NCI-H1436 treated with DMSO at 0.1 percent for 48 hours (cell line): ENCODE measurements around the gene FKBP14.
"Not testable (repeated sequence)": the region's sequence is repeated elsewhere in the genome, so short reads cannot be mapped to it uniquely, and the experiment has no call there.

Experiments used
- DNase-seq: peaks from one replicate; lab custom pipeline; 2025; lab: John Stamatoyannopoulos, UW

The FKBP14 gene

GRCh38 chr7:29989257-29989995, 37.1 kb downstream of the FKBP14 start, which contains the start of gene SCRN1:
SCRN1 (minus strand) TSS chr7:29989801; CDS start chr7:29969067, 20,734 bp downstream.
- no peak for DNase-seq

GRCh38 chr7:29988424-29989256, 37.9 kb downstream of the FKBP14 start:
- no peak for DNase-seq

- no peak for DNase-seq
These were observed 38.6 kb downstream of the FKBP14 start for GRCh38 chr7:29987811-29988317.

GRCh38 chr7:29987083-29987482, 39.4 kb downstream of the FKBP14 start:
- DNase-seq, result no peak

GRCh38 chr7:29980151-29980550, 46.4 kb downstream of the FKBP14 start:
- no peak for DNase-seq

- DNase-seq, result no peak
These were observed 48.4 kb downstream of the FKBP14 start for GRCh38 chr7:29977886-29978651.

- DNase-seq, result no peak
These were observed 49.7 kb downstream of the FKBP14 start for GRCh38 chr7:29976673-29977415.

GRCh38 chr7:29976266-29976665, 50.2 kb downstream of the FKBP14 start:
- DNase-seq, result no peak

GRCh38 chr7:29975561-29975960, 50.9 kb downstream of the FKBP14 start:
- no peak for DNase-seq

GRCh38 chr7:29974286-29974685, 52.2 kb downstream of the FKBP14 start:
- no peak for DNase-seq

- DNase-seq, result no peak
These were observed 54.2 kb downstream of the FKBP14 start for GRCh38 chr7:29972315-29972669.

- no peak for DNase-seq
These were observed 54.8 kb downstream of the FKBP14 start for GRCh38 chr7:29971566-29972314.

- DNase-seq, result no peak
These were observed 56.3 kb downstream of the FKBP14 start for GRCh38 chr7:29970158-29970557.

- DNase-seq, result no peak
These were observed 56.8 kb downstream of the FKBP14 start for GRCh38 chr7:29969738-29970137.

GRCh38 chr7:29968683-29969395, 57.7 kb downstream of the FKBP14 start:
- no peak for DNase-seq

GRCh38 chr7:29965030-29965429, 61.5 kb downstream of the FKBP14 start:
- no peak for DNase-seq

- no peak for DNase-seq
These were observed 64.5 kb downstream of the FKBP14 start for GRCh38 chr7:29962035-29962434.

GRCh38 chr7:29961611-29962010, 64.9 kb downstream of the FKBP14 start:
- not testable (repeated sequence) for DNase-seq
